OCI-LY1 (cell line): ENCODE measurements around the gene SV2B.

Experiments
- H2AFZ ChIP-seq: fragments of 200-600 bp; sonication (generic), shearing (Covaris generic); 2 replicates; pipeline ENCODE4 v1.6.0; 2014; ENCODE audit warnings: antibody characterized with exemption, mild to moderate bottlenecking, low read length
- H3F3A ChIP-seq: fragments of 200-600 bp; sonication (generic), shearing (Covaris generic); 2 replicates; pipeline ENCODE4 v1.6.0; 2014; ENCODE audit warnings: mild to moderate bottlenecking, antibody characterized with exemption, low read length, moderate library complexity; ENCODE audit not compliant: insufficient read depth
- H3K27ac ChIP-seq: fragments of 200-600 bp; sonication (generic); 2 replicates; pipeline ENCODE4 v1.5.1; 2014; ENCODE audit warnings: low read length, mixed run types, mild to moderate bottlenecking, low read depth; ENCODE audit not compliant: poor library complexity, severe bottlenecking
- H3K27me3 ChIP-seq: fragments of 200-600 bp; sonication (generic); 2 replicates; pipeline ENCODE4 v1.6.0; 2014; ENCODE audit warnings: antibody characterized with exemption, mild to moderate bottlenecking, low read length, moderate library complexity; ENCODE audit not compliant: insufficient read depth
- H3K36me3 ChIP-seq: fragments of 200-600 bp; sonication (generic); 2 replicates; pipeline ENCODE4 v1.6.1; 2014; ENCODE audit warnings: mild to moderate bottlenecking, antibody characterized with exemption, low read length, moderate library complexity, mixed read lengths; ENCODE audit not compliant: insufficient read depth
- H3K4me1 ChIP-seq: fragments of 200-600 bp; sonication (generic); 2 replicates; pipeline ENCODE4 v1.5.1; 2014; ENCODE audit warnings: mild to moderate bottlenecking, low read length, moderate library complexity; ENCODE audit not compliant: insufficient read depth, severe bottlenecking
- H3K4me2 ChIP-seq: fragments of 200-600 bp; sonication (generic), shearing (Covaris generic); 2 replicates; pipeline ENCODE4 v1.6.1; 2014; ENCODE audit warnings: low read length
- H3K4me3 ChIP-seq: fragments of 200-600 bp; sonication (generic); 2 replicates; pipeline ENCODE4 v1.5.1; 2014; ENCODE audit warnings: low read length, low read depth, mild to moderate bottlenecking, mixed read lengths; ENCODE audit not compliant: poor library complexity, severe bottlenecking
- H3K79me2 ChIP-seq: fragments of 200-600 bp; shearing (Covaris generic); 2 replicates; pipeline ENCODE4 v1.6.1; 2016; ENCODE audit warnings: mixed run types, low read length, mixed read lengths; ENCODE audit not compliant: insufficient read depth
- H3K9ac ChIP-seq: fragments of 200-600 bp; sonication (generic), shearing (Covaris generic); 2 replicates; pipeline ENCODE4 v1.6.1; 2014; ENCODE audit warnings: mild to moderate bottlenecking, low read length, mixed read lengths
- H3K9me2 ChIP-seq: fragments of 200-600 bp; sonication (generic), shearing (Covaris generic); 2 replicates; pipeline ENCODE4 v1.6.1; 2014; ENCODE audit warnings: low read depth, mild to moderate bottlenecking, low read length, mixed read lengths
- H3K9me3 ChIP-seq: fragments of 200-600 bp; shearing (Covaris generic); 2 replicates; pipeline ENCODE4 v1.6.1; 2014; ENCODE audit warnings: low read length, mixed read lengths
- H4K20me1 ChIP-seq: fragments of 200-600 bp; sonication (generic), shearing (Covaris generic); 2 replicates; pipeline ENCODE4 v1.6.0; 2016; ENCODE audit warnings: mild to moderate bottlenecking, low read length; ENCODE audit not compliant: insufficient read depth
- EZH2 ChIP-seq: fragments of 200-600 bp; sonication (generic), shearing (Covaris generic); IDR thresholded peaks from 2 replicates; pipeline ENCODE4 v1.8.0; 2017; ENCODE audit warnings: borderline replicate concordance, mixed run types, mild to moderate bottlenecking, antibody characterized with exemption, low read length, moderate library complexity, mixed read lengths
- TF ChIP-seq, protein P1 (sequence below): fragments of 200-600 bp; sonication (generic), shearing (Covaris generic); IDR thresholded peaks from 2 replicates; pipeline ENCODE4 v1.5.1; 2017; ENCODE audit warnings: mild to moderate bottlenecking, antibody characterized with exemption, low read length, moderate library complexity, mixed read lengths

SV2B gene

DNA sequence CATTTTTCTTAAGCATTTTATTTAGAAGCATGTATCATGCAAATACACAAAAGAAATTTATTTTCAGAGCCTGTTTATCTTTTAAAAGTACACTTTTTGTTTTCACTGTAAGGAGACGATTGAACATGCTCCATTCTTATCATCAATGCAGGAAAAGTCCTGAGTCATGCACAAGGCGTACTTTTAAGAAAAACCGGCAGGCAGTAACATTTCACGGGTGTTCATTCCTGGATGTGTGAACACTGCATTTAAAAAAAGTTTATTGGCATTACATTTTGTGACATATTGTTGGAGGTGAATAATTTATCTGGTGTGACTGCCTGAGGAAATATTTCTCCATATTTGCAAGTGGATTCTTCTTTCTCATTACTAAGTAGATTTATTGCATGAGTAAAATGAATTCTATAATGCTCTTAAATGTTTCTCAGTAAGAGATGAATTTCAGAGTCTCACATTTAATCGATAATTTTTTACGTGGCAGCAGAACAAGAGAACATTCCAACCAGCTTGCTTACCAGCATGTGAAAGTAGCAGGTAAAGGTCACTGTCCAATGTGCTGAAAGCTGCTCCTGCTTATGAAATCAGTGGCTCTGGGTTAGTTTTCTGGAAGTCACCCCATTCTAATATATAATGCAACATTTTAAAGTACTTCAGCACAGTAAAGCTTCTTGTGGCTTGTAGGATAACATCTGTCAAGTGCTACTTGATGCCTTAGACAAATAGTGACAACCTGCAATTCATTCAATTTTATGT is 87.0 kb downstream of the SV2B start:
- TF ChIP-seq, protein P1, sequence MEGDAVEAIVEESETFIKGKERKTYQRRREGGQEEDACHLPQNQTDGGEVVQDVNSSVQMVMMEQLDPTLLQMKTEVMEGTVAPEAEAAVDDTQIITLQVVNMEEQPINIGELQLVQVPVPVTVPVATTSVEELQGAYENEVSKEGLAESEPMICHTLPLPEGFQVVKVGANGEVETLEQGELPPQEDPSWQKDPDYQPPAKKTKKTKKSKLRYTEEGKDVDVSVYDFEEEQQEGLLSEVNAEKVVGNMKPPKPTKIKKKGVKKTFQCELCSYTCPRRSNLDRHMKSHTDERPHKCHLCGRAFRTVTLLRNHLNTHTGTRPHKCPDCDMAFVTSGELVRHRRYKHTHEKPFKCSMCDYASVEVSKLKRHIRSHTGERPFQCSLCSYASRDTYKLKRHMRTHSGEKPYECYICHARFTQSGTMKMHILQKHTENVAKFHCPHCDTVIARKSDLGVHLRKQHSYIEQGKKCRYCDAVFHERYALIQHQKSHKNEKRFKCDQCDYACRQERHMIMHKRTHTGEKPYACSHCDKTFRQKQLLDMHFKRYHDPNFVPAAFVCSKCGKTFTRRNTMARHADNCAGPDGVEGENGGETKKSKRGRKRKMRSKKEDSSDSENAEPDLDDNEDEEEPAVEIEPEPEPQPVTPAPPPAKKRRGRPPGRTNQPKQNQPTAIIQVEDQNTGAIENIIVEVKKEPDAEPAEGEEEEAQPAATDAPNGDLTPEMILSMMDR = no peak
- no peaks in the 10 kb centered on the region for H3K9me3 ChIP-seq
- H3K4me3 ChIP-seq = no peak overlapping the region
- H3K4me2 ChIP-seq = no peak overlapping the region
- H3K36me3 ChIP-seq = no peaks in the 10 kb centered on the region
- H3K9me2 ChIP-seq = no peaks in the 10 kb centered on the region
- H3K4me1 ChIP-seq = no peaks in the 10 kb centered on the region
- no peaks in the 10 kb centered on the region for H3K27me3 ChIP-seq
- H2AFZ ChIP-seq = no peak overlapping the region
- H4K20me1 ChIP-seq = no peaks in the 10 kb centered on the region
- no peak overlapping the region for H3K9ac ChIP-seq
- no peak overlapping the region for H3K27ac ChIP-seq
- H3K79me2 ChIP-seq = no peaks in the 10 kb centered on the region
- H3F3A ChIP-seq = no peaks in the 10 kb centered on the region

DNA sequence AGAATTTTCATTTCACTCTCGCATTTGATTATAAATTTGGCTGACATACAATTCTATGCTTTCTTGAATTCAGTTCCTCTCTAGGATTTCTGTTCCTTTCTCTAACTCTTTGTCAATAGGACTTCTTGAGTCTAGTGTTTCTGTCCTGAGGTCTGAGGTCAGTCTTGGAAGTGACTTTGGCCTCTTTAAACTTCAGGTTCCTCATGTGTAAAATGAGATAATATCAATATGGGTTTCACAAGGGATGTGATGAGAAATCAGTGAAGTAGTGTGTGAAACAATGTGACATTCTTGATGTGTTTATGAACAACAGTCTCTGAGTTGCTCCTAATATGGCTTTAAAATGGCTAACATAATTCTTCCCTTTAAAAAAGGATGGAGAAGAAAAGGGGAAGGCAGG is 92.2 kb downstream of the SV2B start:
- Histone ChIP-seq H3K9me2 (no peaks in the 10 kb centered on the region), H3K9me3 (no peaks in the 10 kb centered on the region), H2AFZ (no peak overlapping the region), H3K9ac (no peak overlapping the region), H3K4me3 (no peak overlapping the region), H3K27me3 (no peaks in the 10 kb centered on the region), H4K20me1 (no peaks in the 10 kb centered on the region), H3K4me2 (no peak overlapping the region), H3K36me3 (no peaks in the 10 kb centered on the region), H3K4me1 (no peaks in the 10 kb centered on the region), H3K79me2 (no peaks in the 10 kb centered on the region), H3K27ac (no peak overlapping the region), H3F3A (no peaks in the 10 kb centered on the region)
- TF ChIP-seq, protein P1 = no peak
- no peak for TF ChIP-seq EZH2

DNA sequence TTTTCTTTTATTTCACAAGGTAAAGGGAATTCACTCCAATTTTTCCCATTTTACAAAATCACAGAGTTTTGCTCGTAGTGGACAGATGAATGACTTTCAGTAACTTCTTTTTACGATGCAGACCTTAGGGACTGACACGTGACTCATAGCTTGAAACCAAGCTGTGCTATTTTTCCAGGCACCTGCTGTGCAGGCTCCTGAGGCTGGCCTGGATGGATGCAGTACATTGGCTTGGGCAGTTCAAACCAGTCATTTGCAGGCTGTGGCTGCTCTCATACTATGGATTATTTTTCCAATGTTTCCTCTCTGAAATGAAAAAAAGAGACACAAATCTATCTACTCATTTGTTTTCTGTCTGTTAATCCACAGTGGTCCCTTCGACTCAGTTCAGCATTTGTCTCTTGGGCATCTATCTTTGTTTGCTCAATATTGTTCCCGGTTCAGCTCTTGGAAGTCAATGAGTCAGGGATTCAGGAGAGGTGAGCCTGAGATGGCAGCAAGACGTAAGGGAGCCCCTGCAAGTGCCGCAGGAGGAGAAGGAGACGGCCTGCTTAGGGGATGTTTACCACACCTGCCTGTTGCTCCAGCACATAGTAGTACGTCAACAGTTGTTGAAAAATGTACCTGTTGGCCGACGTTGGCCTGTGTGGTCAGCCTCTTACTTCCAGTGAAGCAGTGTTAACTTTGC is 92.8 kb downstream of the SV2B start:
- Histone ChIP-seq H3K4me2 (no peak overlapping the region), H3K9ac (no peak overlapping the region), H3K4me1 (no peaks in the 10 kb centered on the region), H2AFZ (no peak overlapping the region), H3F3A (no peaks in the 10 kb centered on the region), H3K9me2 (no peaks in the 10 kb centered on the region), H3K27ac (no peak overlapping the region), H3K36me3 (no peaks in the 10 kb centered on the region), H3K79me2 (no peaks in the 10 kb centered on the region), H4K20me1 (no peaks in the 10 kb centered on the region), H3K9me3 (no peaks in the 10 kb centered on the region), H3K4me3 (no peak overlapping the region), H3K27me3 (no peaks in the 10 kb centered on the region)
- TF ChIP-seq EZH2 = no peak
- TF ChIP-seq, protein P1 = no peak
